ENCODE results near the gene RAI1. TPM values are rescaled to one million over a fixed set of nuclear protein-coding genes. Genes with fewer than 3 reads are reported as not detected.

RAI1 gene
- total and polyA plus RNA-seq, 5 experiments from 2014 or later, result 1.5 to 35.2 (median 4.0) TPM

DNA sequence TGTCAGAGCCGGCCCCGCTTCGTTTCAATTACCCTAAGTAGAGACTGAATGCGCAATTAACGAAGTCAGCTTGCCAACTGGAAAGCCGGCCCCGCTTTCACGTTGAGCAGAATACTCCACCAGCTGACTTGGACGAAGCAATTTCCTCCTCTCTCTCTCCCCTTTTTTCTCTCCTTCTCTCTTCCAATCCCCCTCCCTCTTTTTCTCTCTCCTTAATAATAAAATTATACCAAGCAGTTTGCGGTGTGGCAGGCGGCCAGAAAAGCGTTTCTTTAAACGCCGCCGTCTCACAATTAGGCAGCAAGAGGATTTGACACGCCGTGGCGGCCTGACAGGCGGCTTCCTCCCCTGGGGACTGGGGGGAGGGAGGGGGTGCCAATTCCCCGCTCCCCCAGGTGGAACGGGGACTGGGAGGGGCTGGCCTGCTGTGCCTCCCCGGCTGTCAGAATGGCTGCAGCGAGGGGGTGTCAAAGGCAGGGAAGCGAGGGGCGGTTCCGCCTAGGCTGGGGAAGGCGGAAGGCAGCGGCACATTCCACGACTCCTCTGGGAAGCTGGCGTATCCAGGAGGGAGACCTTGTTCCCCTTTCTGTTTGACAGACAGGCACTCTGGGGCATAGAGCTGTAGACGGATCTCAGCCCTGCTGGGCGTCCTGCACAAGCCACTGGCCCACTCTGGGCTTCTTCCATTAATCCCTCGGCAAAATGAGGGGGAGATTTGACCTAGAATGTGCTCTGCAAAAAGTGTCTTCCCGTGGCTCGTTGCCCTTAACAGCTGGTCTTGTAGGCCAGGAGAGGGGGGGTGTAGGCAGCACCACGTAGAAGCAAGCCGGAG lies 102.8 kb downstream of the RAI1 start:
- Mint-ChIP-seq H3K9me3 (no peaks in the 10 kb centered on the region), H3K36me3 (no peaks in the 10 kb centered on the region), H3K27me3 (no peaks in the 10 kb centered on the region), H3K4me1 (peaks cover 29 to 54% (median 33%) of the 10 kb centered on the region in 4 donors), H3K4me3 (peak overlapping the region; percentile 78 to 94 (median 91)), H3K27ac (peak overlapping the region; percentile 71 to 95 (median 91))
- POLR2A ChIA-PET, result interaction anchor here (1.0 to 8.0 kb wide), 10 partner anchors 8 to 111 kb away, joined by 3 to 55 read pairs (median 4); no protein-coding TSS in a partner anchor
- ATAC-seq (peak; percentile 17 to 23), DNase-seq (peak in 9 of 10 donors; percentile 19 to 50 (median 38))

DNA sequence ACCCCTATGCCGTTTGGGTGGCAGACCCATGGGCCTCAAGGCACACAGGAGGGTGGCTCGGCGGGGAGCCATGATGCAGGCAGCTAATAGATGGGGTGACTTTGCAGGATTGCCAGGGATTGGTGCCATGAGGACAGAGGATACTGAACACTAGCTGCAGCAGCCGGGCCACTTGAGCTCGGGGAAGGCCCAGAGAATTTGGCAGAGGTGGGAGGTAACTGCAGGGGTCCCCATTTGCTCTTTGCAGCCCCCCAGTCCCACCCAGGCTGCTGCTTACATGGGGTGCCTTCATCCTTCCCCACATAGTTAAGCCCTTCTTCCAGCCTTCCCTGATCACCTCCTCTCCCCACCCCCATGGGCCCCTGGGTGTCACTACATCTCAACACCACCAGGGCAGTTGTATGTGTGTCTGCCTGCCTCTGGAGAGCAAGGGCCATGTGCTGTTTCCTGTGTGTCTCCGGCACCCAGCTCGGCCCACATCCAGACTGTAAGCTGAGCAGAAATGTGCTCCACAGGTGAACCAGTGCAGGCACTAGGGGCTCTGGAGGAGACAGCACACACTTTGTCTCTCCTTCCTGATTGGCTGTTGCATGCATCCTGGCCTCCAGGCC lies 103.5 kb downstream of the RAI1 start:
- Mint-ChIP-seq H3K27ac (peak overlapping the region; percentile 69 to 95 (median 86)), H3K4me3 (peak overlapping the region; percentile 61 to 94 (median 90))
- peak in 6 of 10 donors; percentile 27 to 55 (median 44) for DNase-seq

DNA sequence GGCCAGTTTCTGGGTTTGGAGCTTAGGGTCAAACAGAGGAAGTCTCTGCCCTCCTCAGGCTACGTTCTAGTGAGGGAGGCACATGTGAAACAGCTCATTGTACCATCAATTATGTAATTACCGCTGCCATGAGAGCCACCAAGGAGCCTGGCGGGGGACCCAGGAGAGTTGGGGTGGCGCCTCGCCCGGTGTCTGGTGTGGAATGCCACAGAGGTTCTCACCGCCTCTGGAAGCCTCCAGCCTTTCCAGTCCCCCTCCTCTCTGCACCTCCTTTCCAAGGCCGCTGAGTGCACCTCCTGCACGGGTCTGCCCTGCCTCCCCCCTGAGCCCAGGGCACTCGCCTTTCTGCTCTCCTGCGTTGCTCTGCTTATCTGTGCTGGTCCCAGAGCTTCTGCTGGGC lies 104.1 kb downstream of the RAI1 start:
- no peak for ATAC-seq
- no peaks in the 10 kb centered on the region for H3K27me3 Mint-ChIP-seq
- POLR2A ChIA-PET, result interaction anchor here (0.7 to 8.0 kb wide), 7 partner anchors 29 to 253 kb away, joined by 3 to 55 read pairs (median 3); no protein-coding TSS in a partner anchor
- no peak for DNase-seq
- H3K27ac Mint-ChIP-seq, result peak overlapping the region; percentile 71 to 95 (median 87)
- H3K4me3 Mint-ChIP-seq, result peak overlapping the region in 9 of 10 donors; percentile 65 to 94 (median 90)
- no peaks in the 10 kb centered on the region for H3K36me3 Mint-ChIP-seq
- H3K9me3 Mint-ChIP-seq, result no peaks in the 10 kb centered on the region
- peaks cover 30 to 57% (median 37%) of the 10 kb centered on the region in 4 donors for H3K4me1 Mint-ChIP-seq

More for the DNA sequence above, 103.5 kb downstream of the RAI1 start:
- Mint-ChIP-seq H3K36me3 (no peaks in the 10 kb centered on the region), H3K27me3 (no peaks in the 10 kb centered on the region), H3K9me3 (no peaks in the 10 kb centered on the region), H3K4me1 (peaks cover 30 to 57% (median 36%) of the 10 kb centered on the region in 4 donors)
- ATAC-seq, result peak; percentile 37 to 68
- POLR2A ChIA-PET, result interaction anchor here (0.7 to 8.0 kb wide), 11 partner anchors 8 to 253 kb away, joined by 3 to 55 read pairs (median 4); no protein-coding TSS in a partner anchor

DNA sequence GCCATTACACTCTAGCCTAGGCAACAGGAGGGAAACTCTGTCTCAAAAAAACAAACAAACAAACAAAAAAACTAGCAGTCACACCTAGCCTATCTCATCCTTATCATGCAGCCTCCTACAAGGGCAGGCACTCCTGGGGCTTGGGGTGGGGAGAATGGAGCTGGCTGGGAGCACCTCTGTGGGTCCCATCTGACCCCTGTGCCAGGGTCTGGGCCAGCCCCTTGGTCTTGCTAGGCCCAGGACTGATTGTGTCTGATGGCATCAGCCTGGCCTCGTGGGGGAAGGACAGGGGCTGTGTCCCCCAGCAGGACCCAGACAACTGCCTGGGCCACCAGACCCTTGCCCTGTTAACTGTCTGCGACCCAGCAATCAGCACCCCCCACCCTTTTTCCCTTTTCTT lies 105.7 kb downstream of the RAI1 start:
- peaks cover 29 to 52% (median 38%) of the 10 kb centered on the region in 4 donors for H3K4me1 Mint-ChIP-seq
- H3K36me3 Mint-ChIP-seq, result no peaks in the 10 kb centered on the region
- peak overlapping the region in 5 of 10 donors; percentile 15 to 65 (median 53) for H3K27ac Mint-ChIP-seq

DNA sequence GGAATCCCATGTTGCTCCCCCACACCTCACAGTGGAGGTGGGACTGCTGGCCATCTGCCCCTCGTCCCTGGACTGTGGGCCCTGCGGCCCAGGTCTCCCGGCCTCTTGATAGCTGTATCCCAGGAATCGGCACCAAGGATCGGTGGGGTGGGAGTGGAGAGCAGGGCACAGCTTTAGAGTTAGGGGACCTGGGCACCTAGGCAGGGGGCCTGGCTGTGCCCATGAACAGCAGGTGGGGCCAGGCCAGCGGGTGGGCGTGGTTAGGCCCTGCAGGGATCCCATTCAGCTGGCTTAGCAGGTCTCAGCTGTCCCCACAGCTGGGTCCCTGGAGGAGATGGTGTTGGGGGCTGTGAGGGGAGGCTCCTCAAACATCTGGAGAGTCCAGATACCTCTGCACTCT lies 106.3 kb downstream of the RAI1 start:
- POLR2A ChIA-PET, result interaction anchor here (0.6 to 8.0 kb wide), 3 partner anchors 10 to 51 kb away, joined by 3 to 55 read pairs (median 3); no protein-coding TSS in a partner anchor
- Mint-ChIP-seq H3K4me3 (no peak overlapping the region), H3K36me3 (no peaks in the 10 kb centered on the region), H3K4me1 (peaks cover 32 to 56% (median 44%) of the 10 kb centered on the region in 4 donors), H3K27ac (peak overlapping the region in 1 of 10 donors; percentile 65), H3K9me3 (no peaks in the 10 kb centered on the region), H3K27me3 (no peaks in the 10 kb centered on the region)
- no peak for ATAC-seq
- no peak for DNase-seq

More for the DNA sequence above, 105.7 kb downstream of the RAI1 start:
- ATAC-seq (no peak), DNase-seq (no peak)
- H3K27me3 Mint-ChIP-seq, result no peaks in the 10 kb centered on the region
- POLR2A ChIA-PET, result interaction anchor here (0.6 to 8.0 kb wide), 3 partner anchors 10 to 51 kb away, joined by 3 to 55 read pairs (median 3); no protein-coding TSS in a partner anchor
- no peaks in the 10 kb centered on the region for H3K9me3 Mint-ChIP-seq
- H3K4me3 Mint-ChIP-seq, result no peak overlapping the region

DNA sequence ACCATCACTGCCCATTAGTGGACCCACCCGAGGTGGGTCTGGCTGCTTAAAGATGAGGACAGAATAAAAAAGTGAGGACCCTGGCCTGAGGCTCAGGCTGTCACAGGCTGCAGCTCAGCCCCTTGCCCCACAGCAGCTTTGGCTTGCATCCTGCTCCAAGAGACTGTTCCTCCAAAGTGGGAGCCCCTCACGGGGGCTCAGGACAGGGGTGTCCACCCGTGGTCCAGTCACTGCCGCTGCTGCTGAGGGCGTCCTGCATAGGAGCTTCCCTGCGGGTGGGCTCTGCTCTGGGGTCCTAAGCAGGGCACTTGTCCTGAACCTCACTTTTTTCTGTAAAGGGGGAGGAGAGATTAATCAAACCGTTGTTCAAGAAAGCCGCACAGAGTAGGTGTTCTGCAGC lies 107.7 kb downstream of the RAI1 start:
- ATAC-seq (no peak), DNase-seq (no peak)
- no peaks in the 10 kb centered on the region for H3K9me3 Mint-ChIP-seq
- H3K27ac Mint-ChIP-seq, result peak overlapping the region in 7 of 10 donors; percentile 37 to 86 (median 66)
- H3K4me3 Mint-ChIP-seq, result no peak overlapping the region
- H3K27me3 Mint-ChIP-seq, result no peaks in the 10 kb centered on the region
- peaks cover 36 to 66% (median 53%) of the 10 kb centered on the region in 4 donors for H3K4me1 Mint-ChIP-seq
- POLR2A ChIA-PET, result interaction anchor here (0.6 to 1.6 kb wide), 4 partner anchors 9 to 94 kb away, joined by 3 to 6 read pairs (median 4); no protein-coding TSS in a partner anchor
- peaks cover 0 to 5% (median 0%) of the 10 kb centered on the region in 3 donors for H3K36me3 Mint-ChIP-seq

DNA sequence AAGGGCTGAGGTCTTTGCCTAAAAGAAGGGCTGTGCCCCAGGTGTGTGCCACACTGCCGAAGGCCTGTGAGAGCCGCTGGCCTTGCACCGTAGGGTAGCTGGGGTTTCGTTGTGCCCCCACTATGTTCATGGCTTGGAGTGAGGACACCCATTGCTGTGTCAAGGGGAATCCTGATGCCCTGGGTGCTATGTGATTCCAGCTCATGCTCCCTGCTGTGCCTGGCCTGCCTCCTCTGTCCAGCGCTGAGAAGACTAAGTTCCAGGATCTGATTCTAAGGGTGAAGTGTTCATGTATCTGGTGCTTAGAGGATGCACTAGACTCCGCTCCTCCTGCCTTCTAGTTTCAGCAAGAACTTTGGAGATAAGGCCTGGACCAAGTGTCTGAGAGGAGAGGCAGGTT lies 108.2 kb downstream of the RAI1 start:
- peaks cover 37 to 64% (median 50%) of the 10 kb centered on the region in 4 donors for H3K4me1 Mint-ChIP-seq
- H3K27me3 Mint-ChIP-seq, result no peaks in the 10 kb centered on the region
- H3K4me3 Mint-ChIP-seq, result no peak overlapping the region
- DNase-seq (no peak), ATAC-seq (no peak)
- H3K27ac Mint-ChIP-seq, result peak overlapping the region; percentile 26 to 86 (median 64)
- no peaks in the 10 kb centered on the region for H3K9me3 Mint-ChIP-seq
- H3K36me3 Mint-ChIP-seq, result peaks cover 0 to 6% (median 0%) of the 10 kb centered on the region in 3 donors
- POLR2A ChIA-PET, result interaction anchor here (0.6 to 1.6 kb wide), 5 partner anchors 10 to 94 kb away, joined by 3 to 6 read pairs (median 3); no protein-coding TSS in a partner anchor

DNA sequence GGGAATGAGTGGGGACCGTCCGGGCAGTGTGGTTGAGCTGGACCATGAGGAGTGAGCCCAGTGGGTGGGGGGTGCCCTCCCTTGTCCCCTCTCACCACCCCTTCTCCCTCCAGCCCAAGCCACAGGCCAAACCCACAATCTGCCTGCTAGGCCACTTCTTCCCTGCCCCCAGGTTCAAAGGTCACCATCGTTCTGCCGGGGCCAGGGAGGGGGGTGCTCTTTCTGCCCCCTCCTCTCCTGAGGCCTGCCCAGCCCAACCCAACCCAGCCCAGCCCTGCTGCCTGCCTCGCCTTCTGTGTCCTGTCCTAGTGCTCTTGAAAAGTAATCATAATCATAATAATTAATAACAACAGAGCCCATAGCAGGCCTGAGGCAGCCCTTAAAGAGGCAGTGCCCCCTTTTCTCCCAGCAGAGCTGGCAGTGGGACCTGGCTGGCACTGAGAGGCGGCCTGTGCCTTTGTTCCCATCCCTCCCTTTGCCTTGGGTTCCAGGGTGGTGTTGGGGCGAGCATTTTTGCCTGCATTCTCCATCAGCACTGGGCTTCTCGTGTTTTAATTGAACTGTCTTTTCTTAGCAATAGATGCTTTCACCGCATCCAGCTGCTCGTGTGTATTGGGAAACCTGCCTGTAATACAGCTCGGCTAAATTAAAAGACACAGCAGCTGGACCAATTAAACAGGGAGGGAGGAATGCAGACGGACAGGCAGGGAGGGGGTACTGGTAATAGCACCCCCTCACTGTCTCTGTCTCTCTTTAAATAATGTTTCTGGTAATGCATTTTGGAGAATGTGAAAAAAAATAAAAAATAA lies 108.8 kb downstream of the RAI1 start:
- no peak for DNase-seq
- H3K4me1 Mint-ChIP-seq, result peaks cover 33 to 57% (median 44%) of the 10 kb centered on the region in 4 donors
- H3K27ac Mint-ChIP-seq, result peak overlapping the region; percentile 26 to 86 (median 60)
- H3K36me3 Mint-ChIP-seq, result peaks cover 0 to 7% (median 0%) of the 10 kb centered on the region in 3 donors
- H3K9me3 Mint-ChIP-seq, result no peaks in the 10 kb centered on the region
- ATAC-seq, result no peak
- POLR2A ChIA-PET, result interaction anchor here (0.6 to 1.5 kb wide), 3 partner anchors 23 to 95 kb away, joined by 3 to 4 read pairs (median 3); no protein-coding TSS in a partner anchor
- no peaks in the 10 kb centered on the region for H3K27me3 Mint-ChIP-seq
- no peak overlapping the region for H3K4me3 Mint-ChIP-seq

DNA sequence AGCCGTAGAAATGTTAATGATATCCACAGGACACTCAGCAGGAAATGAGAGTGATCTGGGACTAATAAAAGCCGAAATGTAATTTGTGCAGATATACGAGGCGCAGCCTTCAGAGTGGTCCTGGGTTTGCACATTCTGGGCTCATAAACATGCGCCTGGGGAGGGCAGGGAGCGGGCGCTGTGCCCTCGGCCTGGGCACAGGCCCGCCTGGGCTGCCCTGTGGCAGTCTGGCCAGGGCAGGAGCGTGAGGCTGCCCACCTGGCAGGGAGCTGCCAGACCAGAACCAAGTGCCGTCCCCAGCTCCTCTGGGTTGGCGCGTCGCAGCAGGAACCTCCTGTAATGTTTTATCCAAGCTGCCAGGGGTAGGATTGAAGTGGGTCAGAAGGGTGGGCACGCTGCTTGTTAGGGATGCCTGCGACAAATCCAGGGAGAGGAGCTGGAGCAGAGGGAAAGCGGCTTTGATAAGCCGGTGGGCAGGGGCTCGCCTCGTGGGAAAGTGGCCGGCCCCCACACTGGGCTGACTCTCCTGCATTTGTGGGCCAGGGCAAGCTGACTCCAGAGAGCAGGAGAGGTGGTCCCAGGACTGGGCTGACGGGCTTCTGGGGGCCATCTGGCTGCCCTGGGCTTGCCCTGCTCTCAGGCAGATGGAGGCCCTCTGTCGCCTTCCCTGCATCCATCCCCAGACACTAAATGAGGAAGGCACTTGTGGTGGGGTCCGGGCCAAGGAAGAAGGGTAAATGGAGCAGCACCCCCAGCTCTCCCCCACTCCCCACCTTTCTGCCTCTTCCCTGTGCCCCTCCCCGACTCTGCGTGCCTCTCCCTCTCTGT lies 109.6 kb downstream of the RAI1 start:
- no peak for DNase-seq
- H3K27me3 Mint-ChIP-seq, result no peaks in the 10 kb centered on the region
- H3K4me1 Mint-ChIP-seq, result peaks cover 27 to 49% (median 36%) of the 10 kb centered on the region in 4 donors
- peak overlapping the region in 2 of 10 donors; percentile 49 to 56 for H3K4me3 Mint-ChIP-seq
- POLR2A ChIA-PET, result no interaction called here
- H3K27ac Mint-ChIP-seq, result peak overlapping the region in 9 of 10 donors; percentile 23 to 96 (median 94)
- H3K9me3 Mint-ChIP-seq, result no peaks in the 10 kb centered on the region
- no peak for ATAC-seq
- H3K36me3 Mint-ChIP-seq, result peaks cover 0 to 9% (median 0%) of the 10 kb centered on the region in 3 donors

DNA sequence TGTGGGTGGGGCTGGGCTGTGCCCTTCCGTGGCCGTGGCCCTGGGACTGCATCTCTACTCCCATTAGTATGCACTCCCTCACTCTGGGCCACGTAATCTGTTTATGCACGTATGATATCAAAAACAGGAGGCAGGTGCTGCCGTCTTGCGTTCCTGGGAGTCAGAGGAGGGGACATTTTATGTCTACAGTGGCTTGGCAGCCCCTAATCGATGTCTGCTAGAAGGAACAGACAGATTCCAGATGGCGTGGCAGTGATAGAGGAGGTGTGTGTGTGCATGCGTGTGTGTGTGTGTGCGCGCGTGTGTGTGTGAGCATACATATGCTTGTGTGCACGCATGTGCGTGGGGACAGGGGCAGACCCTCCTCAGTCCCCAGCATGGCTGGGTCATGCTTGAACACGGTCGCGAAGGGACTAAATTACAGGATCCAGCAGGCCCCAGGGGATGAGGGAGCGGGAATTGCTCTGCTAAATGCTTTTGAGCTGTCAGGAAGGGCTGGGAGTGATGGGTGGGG lies 110.8 kb downstream of the RAI1 start:
- peak overlapping the region; percentile 77 to 96 (median 94) for H3K27ac Mint-ChIP-seq
- DNase-seq (peak in 3 of 10 donors; percentile 26 to 37 (median 37)), ATAC-seq (peak; percentile 4 to 5)
- H3K9me3 Mint-ChIP-seq, result no peaks in the 10 kb centered on the region
- POLR2A ChIA-PET, result interaction anchor here (0.9 to 2.1 kb wide), 9 partner anchors 8 to 57 kb away, joined by 3 to 17 read pairs (median 6); partner anchors contain the start of gene SREBF1
- peak overlapping the region; percentile 24 to 83 (median 65) for H3K4me3 Mint-ChIP-seq
- H3K36me3 Mint-ChIP-seq, result peaks cover 0 to 12% (median 0%) of the 10 kb centered on the region in 3 donors
- H3K4me1 Mint-ChIP-seq, result peaks cover 22 to 43% (median 31%) of the 10 kb centered on the region in 4 donors
- no peaks in the 10 kb centered on the region for H3K27me3 Mint-ChIP-seq

Measured in naive thymus-derived CD8-positive, alpha-beta T cell (primary cell).